ENCODE measurements around the gene ZNF580. TPM values are rescaled to one million over a fixed set of nuclear protein-coding genes. Genes with fewer than 3 reads are reported as not detected.
A peak's percentile ranks its signal among the peaks of the same experiment; 100 is the strongest.

The ZNF580 gene
- total RNA-seq, 1 donor from 2014 or later = 50.9 TPM

DNA sequence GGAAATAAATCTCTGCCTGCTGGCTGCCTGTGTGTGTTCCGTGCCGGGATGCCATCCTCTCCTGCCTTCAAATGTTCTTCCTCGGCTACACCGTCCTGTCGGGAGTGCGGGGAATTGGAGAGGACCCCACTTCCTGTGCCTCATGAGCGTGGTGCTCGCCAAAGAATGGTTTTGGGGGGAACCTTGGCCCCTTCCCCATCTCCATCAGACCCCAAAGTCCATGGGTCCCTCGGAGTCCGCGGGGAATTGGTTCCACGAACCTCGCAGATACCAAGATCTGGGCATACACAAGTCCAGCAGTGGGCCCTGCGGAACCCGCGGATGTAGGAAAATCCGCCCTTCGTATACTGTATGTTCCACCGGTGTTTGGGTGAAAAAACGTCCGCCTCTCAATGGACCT lies 37.7 kb upstream of the ZNF580 start:
- Mint-ChIP-seq H3K27me3 (ENCODE audit: low read depth) (no peaks in the 10 kb centered on the region), H3K9me3 (no peaks in the 10 kb centered on the region), H3K4me1 (peaks cover 36% of the 10 kb centered on the region), H3K36me3 (peaks cover 8% of the 10 kb centered on the region), H3K4me3 (no peak overlapping the region), H3K27ac (peak overlapping the region; percentile 72)
- TF ChIP-seq, protein P1, sequence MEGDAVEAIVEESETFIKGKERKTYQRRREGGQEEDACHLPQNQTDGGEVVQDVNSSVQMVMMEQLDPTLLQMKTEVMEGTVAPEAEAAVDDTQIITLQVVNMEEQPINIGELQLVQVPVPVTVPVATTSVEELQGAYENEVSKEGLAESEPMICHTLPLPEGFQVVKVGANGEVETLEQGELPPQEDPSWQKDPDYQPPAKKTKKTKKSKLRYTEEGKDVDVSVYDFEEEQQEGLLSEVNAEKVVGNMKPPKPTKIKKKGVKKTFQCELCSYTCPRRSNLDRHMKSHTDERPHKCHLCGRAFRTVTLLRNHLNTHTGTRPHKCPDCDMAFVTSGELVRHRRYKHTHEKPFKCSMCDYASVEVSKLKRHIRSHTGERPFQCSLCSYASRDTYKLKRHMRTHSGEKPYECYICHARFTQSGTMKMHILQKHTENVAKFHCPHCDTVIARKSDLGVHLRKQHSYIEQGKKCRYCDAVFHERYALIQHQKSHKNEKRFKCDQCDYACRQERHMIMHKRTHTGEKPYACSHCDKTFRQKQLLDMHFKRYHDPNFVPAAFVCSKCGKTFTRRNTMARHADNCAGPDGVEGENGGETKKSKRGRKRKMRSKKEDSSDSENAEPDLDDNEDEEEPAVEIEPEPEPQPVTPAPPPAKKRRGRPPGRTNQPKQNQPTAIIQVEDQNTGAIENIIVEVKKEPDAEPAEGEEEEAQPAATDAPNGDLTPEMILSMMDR (IDR thresholded peaks at IDR 0.05; ENCODE audit: unreplicated experiment) = no peak
- DNase-seq (ENCODE audit: low spot score in 2 of 2, unreplicated experiment in 2 of 2) = no peak

DNA sequence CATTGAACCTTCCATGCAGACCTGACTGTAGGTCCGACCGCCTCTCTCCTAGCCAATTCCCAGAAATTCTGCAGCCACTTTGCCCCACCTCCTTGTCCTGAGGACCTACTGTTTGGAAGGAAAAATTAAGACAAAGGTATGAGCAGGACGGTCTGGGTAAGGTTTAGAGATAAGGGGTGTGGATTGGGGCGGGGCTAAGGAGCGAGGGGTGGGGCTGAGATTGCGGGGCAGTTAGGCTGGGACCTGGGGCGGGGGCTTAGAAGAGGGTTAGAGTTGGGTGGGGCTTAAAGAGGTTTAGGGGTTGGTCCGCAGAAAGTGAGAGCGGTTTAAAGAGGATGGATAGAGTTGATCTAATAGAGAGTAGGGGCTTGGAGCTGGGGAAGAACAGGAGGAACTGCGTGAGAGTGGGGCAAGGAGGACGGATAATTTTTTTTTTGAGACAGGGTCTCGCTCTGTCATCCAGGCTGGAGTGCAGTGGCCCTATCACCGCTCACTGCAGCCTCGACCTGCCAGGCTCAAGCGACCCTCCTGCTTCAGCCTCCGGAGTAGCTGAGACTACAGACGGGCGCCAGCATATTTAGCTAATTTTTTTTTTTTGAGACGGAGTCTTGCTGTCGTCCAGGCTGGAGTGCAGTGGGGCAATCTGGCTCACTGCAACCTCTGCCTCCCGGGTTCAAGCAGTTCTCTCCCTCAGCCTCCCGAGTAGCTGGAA lies 37.1 kb upstream of the ZNF580 start:
- no peak overlapping the region for H3K4me3 Mint-ChIP-seq
- TF ChIP-seq, protein P1 (IDR thresholded peaks at IDR 0.05; ENCODE audit: unreplicated experiment) = no peak
- peak overlapping the region; percentile 72 for H3K27ac Mint-ChIP-seq
- DNase-seq (ENCODE audit: low spot score in 2 of 2, unreplicated experiment in 2 of 2) = no peak
- H3K9me3 Mint-ChIP-seq = no peaks in the 10 kb centered on the region
- H3K27me3 Mint-ChIP-seq (ENCODE audit: low read depth) = no peaks in the 10 kb centered on the region
- peaks cover 8% of the 10 kb centered on the region for H3K36me3 Mint-ChIP-seq
- peaks cover 33% of the 10 kb centered on the region for H3K4me1 Mint-ChIP-seq

DNA sequence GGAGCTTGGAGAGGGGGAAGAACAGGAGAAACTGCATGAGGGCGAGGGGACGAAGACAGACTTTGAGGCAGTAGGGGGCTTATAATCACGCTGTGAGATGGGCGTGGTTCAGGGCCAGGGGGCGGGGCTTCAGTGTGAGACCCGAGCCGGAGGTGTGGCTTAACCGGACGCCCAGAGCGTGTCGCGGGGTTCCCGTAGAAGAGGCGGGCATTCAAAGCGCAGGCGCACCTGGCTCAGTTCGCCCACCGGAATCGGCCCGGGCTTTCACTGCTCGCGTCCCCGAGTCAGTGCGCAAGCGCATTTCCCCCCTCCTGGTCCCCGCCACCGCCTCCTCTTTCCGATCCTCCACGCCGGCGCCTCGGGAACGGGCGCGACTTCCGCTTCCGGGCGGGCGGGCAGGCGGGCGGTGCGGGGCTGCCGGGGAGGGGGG lies 35.6 kb upstream of the ZNF580 start:
- H3K27me3 Mint-ChIP-seq (ENCODE audit: low read depth) = no peaks in the 10 kb centered on the region

DNA sequence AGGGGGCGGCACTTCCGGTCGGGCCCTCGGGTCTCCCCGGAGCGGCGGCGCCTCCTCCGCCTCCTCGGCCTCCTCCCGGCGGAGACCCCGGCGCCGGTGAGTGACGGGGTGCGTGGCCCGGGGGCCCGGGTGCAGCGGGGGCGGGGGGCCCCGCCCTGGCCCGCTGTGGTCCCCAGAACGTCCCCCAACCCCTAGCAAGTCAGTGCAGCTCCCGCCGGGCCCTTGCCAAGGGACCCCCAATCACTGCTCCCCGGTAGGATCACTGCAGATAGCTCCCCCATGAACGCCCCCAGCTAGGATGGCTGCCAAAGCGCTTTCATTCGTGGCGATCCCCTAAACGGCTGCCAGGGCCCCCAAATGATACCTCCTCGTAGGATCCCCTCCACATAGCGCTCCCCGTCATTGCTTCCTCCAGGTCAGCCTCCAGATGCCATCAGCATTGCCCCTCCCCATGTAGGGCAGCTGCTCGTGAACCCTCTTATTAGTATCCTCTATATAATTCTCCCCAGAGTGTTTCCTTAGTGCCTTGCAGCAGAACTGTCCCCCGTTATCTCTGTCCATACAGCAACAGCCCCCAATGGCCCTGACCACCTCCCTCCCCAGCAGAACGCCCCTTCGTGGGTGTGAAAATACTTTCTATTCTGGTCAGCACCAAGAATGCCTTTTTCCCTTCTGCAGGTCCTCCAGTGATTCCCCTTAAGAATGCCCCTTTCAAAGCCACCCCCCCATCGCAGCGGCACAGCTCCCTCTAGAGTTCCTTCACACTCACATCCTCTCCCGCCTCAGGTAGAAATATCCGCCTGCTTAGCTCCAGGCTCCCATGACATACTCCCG lies 34.9 kb upstream of the ZNF580 start, which contains the start of gene ZNF865:
Gene ZNF865 (plus strand): TSS at position 11 of the 834 bp plus-strand sequence. CDS start 7,972 bp downstream, outside the sequence.
- H3K27me3 Mint-ChIP-seq (ENCODE audit: low read depth) = no peaks in the 10 kb centered on the region
- peaks cover 22% of the 10 kb centered on the region for H3K36me3 Mint-ChIP-seq
- TF ChIP-seq, protein P1 (IDR thresholded peaks at IDR 0.05; ENCODE audit: unreplicated experiment) = no peak
- peak; percentile 68 to 81 for DNase-seq (ENCODE audit: low spot score in 2 of 2, unreplicated experiment in 2 of 2)
- peaks cover 29% of the 10 kb centered on the region for H3K4me1 Mint-ChIP-seq
- peak within 1 kb of the TSS; percentile 91 for H3K4me3 Mint-ChIP-seq
- peak within 1 kb of the TSS; percentile 98 for H3K27ac Mint-ChIP-seq
- H3K9me3 Mint-ChIP-seq = no peaks in the 10 kb centered on the region

More for the DNA sequence above, 35.6 kb upstream of the ZNF580 start:
- H3K27ac Mint-ChIP-seq = peak overlapping the region; percentile 98
- H3K9me3 Mint-ChIP-seq = no peaks in the 10 kb centered on the region
- H3K4me3 Mint-ChIP-seq = peak overlapping the region; percentile 78
- peak; percentile 99 for DNase-seq (ENCODE audit: low spot score in 2 of 2, unreplicated experiment in 2 of 2)
- peaks cover 17% of the 10 kb centered on the region for H3K36me3 Mint-ChIP-seq
- peaks cover 31% of the 10 kb centered on the region for H3K4me1 Mint-ChIP-seq
- TF ChIP-seq, protein P1 (IDR thresholded peaks at IDR 0.05; ENCODE audit: unreplicated experiment) = no peak

DNA sequence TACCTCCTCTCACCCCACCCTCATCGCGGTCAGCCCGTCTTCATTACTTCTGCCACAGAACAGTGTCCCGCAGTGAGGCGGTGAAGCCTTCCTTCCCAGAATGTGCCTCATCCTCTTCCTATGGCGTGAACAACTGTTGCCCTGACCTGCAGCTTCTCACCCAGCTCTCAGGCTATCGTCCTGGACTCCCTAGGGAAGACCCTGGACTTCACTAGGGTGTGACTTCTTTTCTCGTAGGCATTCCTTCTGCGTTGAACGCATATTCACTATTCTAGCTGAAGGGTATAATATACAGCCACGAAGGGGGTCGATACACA lies 34.4 kb upstream of the ZNF580 start:
- Mint-ChIP-seq H3K9me3 (no peaks in the 10 kb centered on the region), H3K27me3 (ENCODE audit: low read depth) (no peaks in the 10 kb centered on the region), H3K36me3 (peaks cover 24% of the 10 kb centered on the region), H3K4me3 (peak overlapping the region; percentile 91), H3K4me1 (peaks cover 25% of the 10 kb centered on the region), H3K27ac (peak overlapping the region; percentile 98)
- DNase-seq (ENCODE audit: low spot score in 2 of 2, unreplicated experiment in 2 of 2) = no peak
- TF ChIP-seq, protein P1 (IDR thresholded peaks at IDR 0.05; ENCODE audit: unreplicated experiment) = no peak
